GM10266 (cell line): ENCODE results near the gene CNDP2.
"Not testable (repeated sequence)": the region's sequence is repeated elsewhere in the genome, so short reads cannot be mapped to it uniquely, and the experiment has no call there.

Experiments
- DNase-seq: peaks from one replicate; pipeline ENCODE4 v3.0.0; 2012; ENCODE audit errors: extremely low spot score
- CTCF ChIP-seq: IDR thresholded peaks from 2 replicates; pipeline ENCODE4 v1.5.1; 2012; ENCODE audit warnings: mild to moderate bottlenecking, low read depth; ENCODE audit not compliant: control insufficient read depth, insufficient read depth; ENCODE audit errors: missing control alignments

The CNDP2 gene

GRCh38 chr18:74562775-74563174 is 66.6 kb downstream of the CNDP2 start:
- no peak for TF ChIP-seq CTCF
- DNase-seq, result no peak

GRCh38 chr18:74563999-74564398 is 67.8 kb downstream of the CNDP2 start:
- DNase-seq, result no peak
- TF ChIP-seq CTCF, result no peak

GRCh38 chr18:74565164-74565563 is 69.0 kb downstream of the CNDP2 start:
- not testable (repeated sequence) for DNase-seq

DNA sequence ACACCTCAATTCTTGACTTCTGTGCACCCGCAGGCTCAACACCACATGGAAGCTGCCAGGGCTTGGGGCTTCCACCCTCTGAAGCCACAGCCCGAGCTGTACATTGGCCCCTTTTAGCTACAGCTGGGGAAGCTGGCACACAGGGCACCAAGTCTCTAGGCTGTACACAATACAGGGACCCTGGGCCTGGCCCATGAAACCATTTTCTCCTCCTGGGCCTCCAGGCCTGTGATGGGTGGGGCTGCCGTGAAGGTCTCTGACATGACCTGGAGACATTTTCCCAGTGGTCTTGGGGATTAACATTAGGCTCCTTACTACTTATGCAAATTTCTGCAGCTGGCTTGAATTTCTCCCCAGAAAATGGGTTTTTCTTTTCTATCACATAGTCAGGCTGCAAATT is 69.8 kb downstream of the CNDP2 start:
- not testable (repeated sequence) for DNase-seq

DNA sequence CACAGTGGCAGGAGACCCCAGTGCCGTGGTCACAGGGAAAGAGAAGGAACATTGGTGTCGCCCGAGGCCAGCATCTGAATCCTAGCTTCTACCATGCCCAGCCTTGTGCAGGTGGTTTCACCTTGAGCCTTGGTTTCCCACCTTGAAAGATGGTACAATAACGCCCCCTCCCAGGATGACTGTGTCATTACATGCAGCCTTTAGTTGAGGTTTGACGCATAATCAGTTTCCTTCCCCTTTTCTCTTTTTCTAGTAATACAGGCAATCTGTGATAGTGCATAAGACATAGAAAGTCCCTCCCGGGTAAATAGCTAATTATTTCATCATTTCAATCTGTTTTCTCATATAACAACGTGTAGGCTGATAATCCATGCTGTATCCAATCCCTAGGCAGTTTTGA is 71.7 kb downstream of the CNDP2 start:
- DNase-seq, result no peak
- no peak for TF ChIP-seq CTCF

- no peak for DNase-seq
- TF ChIP-seq CTCF, result no peak
These were observed 73.2 kb downstream of the CNDP2 start for GRCh38 chr18:74569401-74569800.

GRCh38 chr18:74570266-74570665 is 74.1 kb downstream of the CNDP2 start:
- TF ChIP-seq CTCF, result no peak
- DNase-seq, result no peak

- no peak for DNase-seq
- TF ChIP-seq CTCF, result no peak
These were observed 75.9 kb downstream of the CNDP2 start for GRCh38 chr18:74571895-74572680.
